ENCODE data around the gene ZNF222. TPM values are rescaled to one million over a fixed set of nuclear protein-coding genes. Genes with fewer than 3 reads are reported as not detected.

The ZNF222 gene
- total and polyA plus RNA-seq, 2 experiments from 2014 or later = 3.2 to 11.6 TPM

DNA sequence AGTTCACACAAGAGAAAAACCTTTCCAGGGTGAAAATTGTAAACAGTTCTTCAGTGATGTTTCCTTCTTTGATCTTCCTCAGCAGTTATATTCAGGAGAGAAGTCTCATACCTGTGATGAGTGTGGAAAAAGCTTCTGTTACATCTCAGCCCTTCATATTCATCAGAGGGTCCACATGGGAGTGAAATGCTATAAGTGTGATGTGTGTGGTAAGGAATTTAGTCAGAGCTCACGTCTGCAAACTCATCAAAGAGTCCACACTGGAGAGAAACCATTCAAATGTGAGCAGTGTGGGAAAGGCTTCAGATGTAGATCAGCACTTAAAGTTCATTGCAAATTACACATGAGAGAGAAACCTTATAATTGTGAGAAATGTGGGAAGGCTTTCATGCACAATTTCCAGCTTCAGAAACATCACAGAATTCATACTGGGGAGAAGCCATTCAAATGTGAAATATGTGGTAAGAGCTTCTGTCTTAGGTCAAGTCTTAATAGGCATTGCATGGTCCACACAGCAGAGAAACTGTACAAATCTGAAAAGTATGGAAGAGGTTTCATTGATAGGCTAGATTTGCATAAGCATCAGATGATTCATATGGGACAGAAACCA, 6.9 kb downstream of the ZNF222 start:
- Histone ChIP-seq H3K27me3 (no peaks in the 10 kb centered on the region), H3K4me1 (ENCODE audit: low read depth) (no peaks in the 10 kb centered on the region), H3K27ac (no peak overlapping the region), H3K4me3 (no peak overlapping the region), H3K36me3 (peaks cover 38% of the 10 kb centered on the region), H3K9me3 (ENCODE audit: low read depth) (no peaks in the 10 kb centered on the region)
- TF ChIP-seq, protein P1, sequence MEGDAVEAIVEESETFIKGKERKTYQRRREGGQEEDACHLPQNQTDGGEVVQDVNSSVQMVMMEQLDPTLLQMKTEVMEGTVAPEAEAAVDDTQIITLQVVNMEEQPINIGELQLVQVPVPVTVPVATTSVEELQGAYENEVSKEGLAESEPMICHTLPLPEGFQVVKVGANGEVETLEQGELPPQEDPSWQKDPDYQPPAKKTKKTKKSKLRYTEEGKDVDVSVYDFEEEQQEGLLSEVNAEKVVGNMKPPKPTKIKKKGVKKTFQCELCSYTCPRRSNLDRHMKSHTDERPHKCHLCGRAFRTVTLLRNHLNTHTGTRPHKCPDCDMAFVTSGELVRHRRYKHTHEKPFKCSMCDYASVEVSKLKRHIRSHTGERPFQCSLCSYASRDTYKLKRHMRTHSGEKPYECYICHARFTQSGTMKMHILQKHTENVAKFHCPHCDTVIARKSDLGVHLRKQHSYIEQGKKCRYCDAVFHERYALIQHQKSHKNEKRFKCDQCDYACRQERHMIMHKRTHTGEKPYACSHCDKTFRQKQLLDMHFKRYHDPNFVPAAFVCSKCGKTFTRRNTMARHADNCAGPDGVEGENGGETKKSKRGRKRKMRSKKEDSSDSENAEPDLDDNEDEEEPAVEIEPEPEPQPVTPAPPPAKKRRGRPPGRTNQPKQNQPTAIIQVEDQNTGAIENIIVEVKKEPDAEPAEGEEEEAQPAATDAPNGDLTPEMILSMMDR (IDR thresholded peaks at IDR 0.05; ENCODE audit: low read depth, low read length) = no peak
- no peak for DNase-seq (ENCODE audit: low read depth in 1 of 2, low spot score in 1 of 2)

DNA sequence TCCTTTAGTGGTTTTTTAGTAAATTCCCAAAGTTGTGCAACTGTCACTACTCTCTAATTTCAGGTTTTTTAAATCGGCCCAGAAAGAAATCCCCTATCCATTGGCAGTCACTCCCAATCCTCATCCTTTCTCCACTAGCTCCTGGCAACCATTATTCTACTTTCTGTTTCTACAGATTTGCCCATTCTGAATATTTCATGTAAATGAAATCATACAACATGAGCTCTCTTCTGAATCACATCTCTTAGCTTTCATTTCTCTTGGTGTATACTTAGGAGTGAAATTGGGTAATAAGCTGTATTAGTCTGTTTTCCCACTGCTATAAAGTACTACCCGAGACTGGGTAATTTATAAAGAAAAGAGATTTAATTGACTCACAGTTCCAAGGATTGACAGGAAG, 17.0 kb downstream of the ZNF222 start:
- H3K9me3 ChIP-seq (ENCODE audit: low read depth) = no peaks in the 10 kb centered on the region
- no peak overlapping the region for H3K27ac ChIP-seq
- no peak for DNase-seq (ENCODE audit: low read depth in 1 of 2, low spot score in 1 of 2)
- H3K4me1 ChIP-seq (ENCODE audit: low read depth) = no peaks in the 10 kb centered on the region
- TF ChIP-seq, protein P1 (IDR thresholded peaks at IDR 0.05; ENCODE audit: low read depth, low read length) = no peak
- H3K27me3 ChIP-seq = no peaks in the 10 kb centered on the region
- no peak overlapping the region for H3K4me3 ChIP-seq
- no peaks in the 10 kb centered on the region for H3K36me3 ChIP-seq

DNA sequence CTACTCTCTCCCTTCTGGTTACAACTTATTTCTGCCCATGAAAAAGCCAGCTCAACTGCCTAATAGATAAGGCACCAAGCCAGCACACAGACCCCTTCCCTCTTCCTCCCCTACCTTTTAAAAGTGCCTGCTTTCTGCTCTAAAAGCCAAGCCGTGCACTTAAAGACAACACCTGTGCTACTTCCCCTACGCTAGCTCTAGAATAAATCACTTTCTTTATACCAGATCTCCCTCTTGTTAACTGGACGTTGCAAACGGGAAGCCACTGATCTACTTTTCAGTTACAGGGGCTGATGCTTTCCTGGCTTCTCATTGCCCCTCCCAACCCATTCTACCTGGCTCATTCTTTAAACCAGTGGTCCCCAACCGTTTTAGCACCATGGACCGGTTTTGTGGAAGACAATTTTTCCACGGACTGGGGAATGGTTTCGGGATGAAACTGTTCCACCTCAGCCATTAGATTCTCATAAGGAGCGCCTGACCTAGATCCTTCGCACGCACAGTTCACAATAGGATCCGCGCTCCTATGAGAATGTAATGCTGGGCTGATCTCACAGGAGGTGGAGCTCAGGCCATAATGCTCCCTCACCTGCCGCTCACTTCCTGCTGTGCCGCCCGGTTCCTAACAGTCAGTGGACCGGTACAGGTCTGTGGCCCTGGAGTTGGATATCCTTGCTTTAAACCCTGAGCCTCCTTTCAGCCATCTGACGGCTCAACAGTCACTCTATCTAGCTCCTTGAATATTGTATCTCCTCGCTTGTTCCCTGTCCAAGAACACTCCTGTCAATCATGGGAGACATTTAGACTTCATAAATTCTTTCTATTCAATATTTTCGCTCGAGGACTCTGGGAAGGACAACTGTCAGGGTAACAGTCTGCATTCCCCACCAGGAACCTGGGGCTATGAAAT, 25.8 kb downstream of the ZNF222 start:
- TF ChIP-seq, protein P1 (IDR thresholded peaks at IDR 0.05; ENCODE audit: low read depth, low read length) = no peak
- DNase-seq (ENCODE audit: low read depth in 1 of 2, low spot score in 1 of 2) = peak in 1 of 2 donors; percentile 6
- no peak overlapping the region for H3K27ac ChIP-seq
- H3K4me1 ChIP-seq (ENCODE audit: low read depth) = no peaks in the 10 kb centered on the region
- H3K9me3 ChIP-seq (ENCODE audit: low read depth) = no peaks in the 10 kb centered on the region
- H3K4me3 ChIP-seq = peak overlapping the region; percentile 60
- H3K27me3 ChIP-seq = peaks cover 11% of the 10 kb centered on the region
- no peaks in the 10 kb centered on the region for H3K36me3 ChIP-seq

DNA sequence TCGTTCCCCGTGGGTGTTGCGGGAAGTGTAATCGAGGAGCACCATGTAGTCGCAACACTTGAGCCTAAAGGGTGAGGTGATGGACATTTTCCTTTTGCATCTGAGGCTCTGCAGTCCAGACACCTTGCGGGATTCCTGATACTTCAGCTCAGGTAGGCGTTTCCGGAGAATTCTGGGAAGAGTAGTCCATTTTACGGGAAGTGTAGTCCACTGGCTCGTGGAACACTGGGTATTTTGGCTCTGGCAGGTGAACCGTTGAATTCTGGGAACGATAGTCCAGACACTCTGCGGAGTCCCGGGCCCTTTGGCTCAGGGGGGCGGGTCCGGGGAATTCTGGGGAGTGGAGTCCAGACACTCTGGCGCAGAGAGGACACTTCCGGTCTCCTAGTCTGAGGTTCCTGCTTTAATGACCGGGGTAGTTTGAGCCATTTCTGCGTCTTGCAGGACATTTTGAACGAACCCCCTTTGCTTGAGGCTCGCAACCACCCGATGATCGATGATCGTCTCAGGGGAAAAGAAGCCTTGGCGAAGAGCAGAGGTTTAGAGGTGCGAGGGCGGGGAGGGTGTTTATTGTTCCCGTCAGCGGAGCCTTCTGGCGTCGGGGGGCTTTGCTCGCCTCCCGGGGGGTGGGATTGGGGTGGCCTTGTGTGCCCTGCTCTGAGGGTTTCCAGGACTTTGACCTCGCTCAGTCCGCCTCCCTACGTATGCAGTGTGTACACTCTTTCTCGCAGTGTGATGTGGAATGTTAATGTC, 26.6 kb downstream of the ZNF222 start, which contains the start of gene ZNF223:
Gene ZNF223 (plus strand): TSS at position 387 of the 753 bp plus-strand sequence. CDS start 3,141 bp downstream, outside the sequence.
- Histone ChIP-seq H3K36me3 (no peaks in the 10 kb centered on the region), H3K27ac (peak within 1 kb of the TSS; percentile 68)
- TF ChIP-seq, protein P1 (IDR thresholded peaks at IDR 0.05; ENCODE audit: low read depth, low read length) = no peak

DNA sequence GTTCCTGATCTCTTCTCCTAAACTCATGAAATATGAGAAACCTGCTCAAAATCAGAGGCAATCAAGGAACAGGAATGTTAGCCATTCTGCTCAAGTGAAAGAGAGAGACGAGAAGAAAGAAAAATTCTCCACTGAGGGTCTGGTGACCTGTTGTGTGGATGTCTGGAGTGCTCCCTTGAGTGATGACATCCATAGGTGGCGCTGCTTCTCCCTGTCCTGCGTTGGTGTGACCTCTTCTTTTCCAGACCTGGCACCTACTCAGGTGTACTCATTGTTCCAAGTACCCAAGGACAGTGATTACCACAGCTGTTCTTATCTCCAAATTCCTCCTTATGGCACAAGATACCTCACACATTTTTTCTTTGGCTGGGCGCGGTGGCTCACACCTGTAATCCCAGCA, 30.7 kb downstream of the ZNF222 start:
- H3K4me3 ChIP-seq = no peak overlapping the region
- H3K36me3 ChIP-seq = peaks cover 13% of the 10 kb centered on the region
- H3K4me1 ChIP-seq (ENCODE audit: low read depth) = no peaks in the 10 kb centered on the region
- H3K27me3 ChIP-seq = no peaks in the 10 kb centered on the region
- no peaks in the 10 kb centered on the region for H3K9me3 ChIP-seq (ENCODE audit: low read depth)
- H3K27ac ChIP-seq = no peak overlapping the region
- no peak for DNase-seq (ENCODE audit: low read depth in 1 of 2, low spot score in 1 of 2)
- TF ChIP-seq, protein P1 (IDR thresholded peaks at IDR 0.05; ENCODE audit: low read depth, low read length) = no peak

More for the DNA sequence above, 26.6 kb downstream of the ZNF222 start, which contains the start of gene ZNF223:
- H3K27me3 ChIP-seq = peaks cover 11% of the 10 kb centered on the region
- H3K4me1 ChIP-seq (ENCODE audit: low read depth) = no peaks in the 10 kb centered on the region
- no peaks in the 10 kb centered on the region for H3K9me3 ChIP-seq (ENCODE audit: low read depth)
- peak within 1 kb of the TSS; percentile 60 for H3K4me3 ChIP-seq
- peak; percentile 95 to 96 for DNase-seq (ENCODE audit: low read depth in 1 of 2, low spot score in 1 of 2)
